ENCODE measurements around the gene KRTAP21-3. TPM values are rescaled to one million over a fixed set of nuclear protein-coding genes. Genes with fewer than 3 reads are reported as not detected.

Gene KRTAP21-3
- total RNA-seq, 3 donors from 2014 or later = not detected

- no peak for TF ChIP-seq POLR2A (IDR thresholded peaks at IDR 0.05)
- TF ChIP-seq CTCF (IDR thresholded peaks at IDR 0.05) = no peak
- TF ChIP-seq POLR2AphosphoS5 (IDR thresholded peaks at IDR 0.05) = no peak
- H3K27ac ChIP-seq = no peak overlapping the region
- no peaks in the 10 kb centered on the region for H3K36me3 ChIP-seq
- H3K4me3 ChIP-seq = no peak overlapping the region
- no peaks in the 10 kb centered on the region for H3K9me3 ChIP-seq
- no peaks in the 10 kb centered on the region for H3K27me3 ChIP-seq
- no peak for DNase-seq (ENCODE audit: low spot score in 2 of 2)
- intact Hi-C loops (cut with DNase I; ENCODE audit: low total_unique reads) = no loop called here
- H3K4me1 ChIP-seq = no peaks in the 10 kb centered on the region
Measured at GRCh38 chr21:30733026-30733425, 14.4 kb upstream of the KRTAP21-3 start.

GRCh38 chr21:30726726-30727125 is 8.1 kb upstream of the KRTAP21-3 start:
- DNase-seq (ENCODE audit: low spot score in 2 of 2) = no peak
- intact Hi-C loops (cut with DNase I; ENCODE audit: low total_unique reads) = no loop called here
- H3K36me3 ChIP-seq = no peaks in the 10 kb centered on the region
- H3K27me3 ChIP-seq = no peaks in the 10 kb centered on the region
- H3K9me3 ChIP-seq = no peaks in the 10 kb centered on the region
- H3K4me3 ChIP-seq = no peak overlapping the region
- H3K4me1 ChIP-seq = no peaks in the 10 kb centered on the region
- no peak for TF ChIP-seq CTCF (IDR thresholded peaks at IDR 0.05)
- no peak for TF ChIP-seq POLR2AphosphoS5 (IDR thresholded peaks at IDR 0.05)
- TF ChIP-seq POLR2A (IDR thresholded peaks at IDR 0.05) = no peak
- H3K27ac ChIP-seq = no peak overlapping the region

- Histone ChIP-seq H3K4me1 (no peaks in the 10 kb centered on the region), H3K27ac (no peak overlapping the region), H3K36me3 (no peaks in the 10 kb centered on the region), H3K27me3 (no peaks in the 10 kb centered on the region), H3K4me3 (no peak overlapping the region), H3K9me3 (no peaks in the 10 kb centered on the region)
- intact Hi-C loops (cut with DNase I; ENCODE audit: low total_unique reads) = no loop called here
- no peak for TF ChIP-seq POLR2AphosphoS5 (IDR thresholded peaks at IDR 0.05)
- TF ChIP-seq CTCF (IDR thresholded peaks at IDR 0.05) = no peak
- no peak for TF ChIP-seq POLR2A (IDR thresholded peaks at IDR 0.05)
- DNase-seq (ENCODE audit: low spot score in 2 of 2) = no peak
Measured at GRCh38 chr21:30719401-30719800, 824 bp upstream of the KRTAP21-3 start.

GRCh38 chr21:30717105-30717504 is 1.5 kb downstream of the KRTAP21-3 start:
- no peaks in the 10 kb centered on the region for H3K27me3 ChIP-seq
- intact Hi-C loops (cut with DNase I; ENCODE audit: low total_unique reads) = no loop called here
- no peak overlapping the region for H3K27ac ChIP-seq
- H3K9me3 ChIP-seq = peaks cover 0 to 4% of the 10 kb centered on the region in 2 donors
- no peaks in the 10 kb centered on the region for H3K4me1 ChIP-seq
- no peak for DNase-seq (ENCODE audit: low spot score in 2 of 2)
- H3K4me3 ChIP-seq = no peak overlapping the region
- no peak for TF ChIP-seq POLR2AphosphoS5 (IDR thresholded peaks at IDR 0.05)
- TF ChIP-seq CTCF (IDR thresholded peaks at IDR 0.05) = no peak
- no peak for TF ChIP-seq POLR2A (IDR thresholded peaks at IDR 0.05)
- no peaks in the 10 kb centered on the region for H3K36me3 ChIP-seq

GRCh38 chr21:30714946-30715345 is 3.6 kb downstream of the KRTAP21-3 start:
- Histone ChIP-seq H3K4me3 (no peak overlapping the region), H3K36me3 (no peaks in the 10 kb centered on the region), H3K9me3 (peaks cover 0 to 5% of the 10 kb centered on the region in 2 donors), H3K27ac (no peak overlapping the region), H3K4me1 (no peaks in the 10 kb centered on the region), H3K27me3 (no peaks in the 10 kb centered on the region)
- no peak for TF ChIP-seq POLR2AphosphoS5 (IDR thresholded peaks at IDR 0.05)
- TF ChIP-seq POLR2A (IDR thresholded peaks at IDR 0.05) = no peak
- TF ChIP-seq CTCF (IDR thresholded peaks at IDR 0.05) = no peak
- intact Hi-C loops (cut with DNase I; ENCODE audit: low total_unique reads) = no loop called here
- no peak for DNase-seq (ENCODE audit: low spot score in 2 of 2)
